Transverse colon (tissue), 4 donors: ENCODE results near the gene TMEM132C.

Source experiments
- CTCF ChIP-seq, 5 experiments: fragments of 200-600 bp in 3 of 5; fragments of 450-650 bp in 2 of 5; sonication (generic) in 3 of 5; IDR thresholded peaks; 1 replicate in 2 of 5; 2 replicates in 3 of 5; pipeline ENCODE4 v1.5.1; 2016 to 2017; ENCODE audit warnings: antibody characterized with exemption in 5 of 5, inconsistent platforms in 3 of 5, mild to moderate bottlenecking in 2 of 5, moderate library complexity in 1 of 5
- POLR2A ChIP-seq: fragments of 450-650 bp; IDR thresholded peaks from one replicate; pipeline ENCODE4 v1.6.1; 2016; ENCODE audit warnings: antibody characterized with exemption, mild to moderate bottlenecking, moderate library complexity
- POLR2AphosphoS5 ChIP-seq, 3 donors: sonication (generic); formaldehyde crosslinking; IDR thresholded peaks; one replicate each; pipeline ENCODE4 v1.6.1; 2016; ENCODE audit warnings: antibody characterized with exemption in 3 of 3

- TF ChIP-seq POLR2A (no peak), CTCF (IDR thresholded peaks at IDR 0.05) (no peak), POLR2AphosphoS5 (IDR thresholded peaks at IDR 0.05) (no peak)
These were observed 86.3 kb downstream of the TMEM132C start for GRCh38 chr12:128353301-128353700.
